Measurements from ENCODE around the gene ZBTB21. TPM values are rescaled to one million over a fixed set of nuclear protein-coding genes. Genes with fewer than 3 reads are reported as not detected.

Gene ZBTB21
- total and polyA plus RNA-seq, 9 of the 15 experiments (the other 6 are each of a cell fraction or from before 2014, with no cell fraction given), result 2.2 to 15.2 (median 8.7) TPM

- TF ChIP-seq MXI1 (IDR thresholded peaks at IDR 0.05; ENCODE audit: low read depth, low read length) (no peak), WHSC1 (IDR thresholded peaks at IDR 0.05; ENCODE audit: low read length) (no peak), SMC3 (conservative IDR thresholded peaks at IDR 0.05; ENCODE audit: insufficient read depth, low read depth, low read length) (0 out of 2 replicates have a peak, but pooled peaks have one; percentile 4), MEF2D (tag; conservative IDR thresholded peaks at IDR 0.05; ENCODE audit: low read depth) (no peak), SIN3B (IDR thresholded peaks at IDR 0.05; ENCODE audit: low read depth) (no peak; the same call in 1 of the 2 replicates), PHF20 (IDR thresholded peaks at IDR 0.05; ENCODE audit: partially characterized antibody) (no peak), SREBF2 (CRISPR knock-in tag; IDR thresholded peaks at IDR 0.05) (no peak), GATAD2A (IDR thresholded peaks at IDR 0.05) (no peak), ZNF239 (CRISPR knock-in tag; IDR thresholded peaks at IDR 0.05) (peak; percentile 90), NFIX (CRISPR knock-in tag; IDR thresholded peaks at IDR 0.05; ENCODE audit: low read depth) (no peak), E2F4 (CRISPR knock-in tag; IDR thresholded peaks at IDR 0.05; ENCODE audit: low read depth) (no peak), BRD4 (IDR thresholded peaks at IDR 0.05) (no peak), HDAC8 (tag; IDR thresholded peaks at IDR 0.05) (no peak), MIER1 (IDR thresholded peaks at IDR 0.05; ENCODE audit: low read depth) (no peak), ZBTB2 (IDR thresholded peaks at IDR 0.05) (no peak), RBM34 (IDR thresholded peaks at IDR 0.05; ENCODE audit: borderline replicate concordance, insufficient read depth, low read length) (no peak), PHB2 (IDR thresholded peaks at IDR 0.05; ENCODE audit: low read depth) (no peak), MAFK (IDR thresholded peaks at IDR 0.05; ENCODE audit: low read length) (no peak), ID3 (CRISPR knock-in tag; IDR thresholded peaks at IDR 0.05) (no peak), ID3 (tag; IDR thresholded peaks at IDR 0.05) (0 out of 2 replicates have a peak, but pooled peaks have one; percentile 4), TFAM (CRISPR knock-in tag; conservative IDR thresholded peaks at IDR 0.05) (no peak)
- TF ChIP-seq, protein P1, sequence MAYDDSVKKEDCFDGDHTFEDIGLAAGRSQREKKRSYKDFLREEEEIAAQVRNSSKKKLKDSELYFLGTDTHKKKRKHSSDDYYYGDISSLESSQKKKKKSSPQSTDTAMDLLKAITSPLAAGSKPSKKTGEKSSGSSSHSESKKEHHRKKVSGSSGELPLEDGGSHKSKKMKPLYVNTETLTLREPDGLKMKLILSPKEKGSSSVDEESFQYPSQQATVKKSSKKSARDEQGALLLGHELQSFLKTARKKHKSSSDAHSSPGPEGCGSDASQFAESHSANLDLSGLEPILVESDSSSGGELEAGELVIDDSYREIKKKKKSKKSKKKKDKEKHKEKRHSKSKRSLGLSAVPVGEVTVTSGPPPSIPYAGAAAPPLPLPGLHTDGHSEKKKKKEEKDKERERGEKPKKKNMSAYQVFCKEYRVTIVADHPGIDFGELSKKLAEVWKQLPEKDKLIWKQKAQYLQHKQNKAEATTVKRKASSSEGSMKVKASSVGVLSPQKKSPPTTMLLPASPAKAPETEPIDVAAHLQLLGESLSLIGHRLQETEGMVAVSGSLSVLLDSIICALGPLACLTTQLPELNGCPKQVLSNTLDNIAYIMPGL (CRISPR knock-in tag; IDR thresholded peaks at IDR 0.05), result no peak; the same call in 1 of the 2 replicates
- TF ChIP-seq, protein P2, sequence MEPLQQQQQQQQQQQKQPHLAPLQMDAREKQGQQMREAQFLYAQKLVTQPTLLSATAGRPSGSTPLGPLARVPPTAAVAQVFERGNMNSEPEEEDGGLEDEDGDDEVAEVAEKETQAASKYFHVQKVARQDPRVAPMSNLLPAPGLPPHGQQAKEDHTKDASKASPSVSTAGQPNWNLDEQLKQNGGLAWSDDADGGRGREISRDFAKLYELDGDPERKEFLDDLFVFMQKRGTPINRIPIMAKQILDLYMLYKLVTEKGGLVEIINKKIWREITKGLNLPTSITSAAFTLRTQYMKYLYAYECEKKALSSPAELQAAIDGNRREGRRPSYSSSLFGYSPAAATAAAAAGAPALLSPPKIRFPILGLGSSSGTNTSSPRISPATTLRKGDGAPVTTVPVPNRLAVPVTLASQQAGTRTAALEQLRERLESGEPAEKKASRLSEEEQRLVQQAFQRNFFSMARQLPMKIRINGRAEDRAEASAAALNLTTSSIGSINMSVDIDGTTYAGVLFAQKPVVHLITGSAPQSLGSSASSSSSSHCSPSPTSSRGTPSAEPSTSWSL (CRISPR knock-in tag; IDR thresholded peaks at IDR 0.05; ENCODE audit: borderline replicate concordance), result no peak
Observed at GRCh38 chr21:42009018-42009830, 936 bp downstream of the ZBTB21 start (continued).

Measured in K562 (cell line).